Activated CD8-positive, alpha-beta T cell treated with anti-CD3 and anti-CD28 coated beads for 36 hours (primary cell): Measurements from ENCODE around the gene SLC12A5. TPM values are rescaled to one million over a fixed set of nuclear protein-coding genes. Genes with fewer than 3 reads are reported as not detected.

Experiments used
- ATAC-seq: fragments of 200-7000 bp; cut with Tn5 transposase; one replicate; pipeline ENCODE4 v1.10.0; 2021; ENCODE audit warnings: mild to moderate bottlenecking, moderate library complexity
- CTCF ChIA-PET: fragments of 350-600 bp; sonication (Branson Sonifier 250); formaldehyde crosslinking; loops from one replicate; lab custom pipeline; 2021; ENCODE audit warnings: antibody characterized with exemption; lab: Charles Lee
- POLR2A ChIA-PET: fragments of 350-600 bp; sonication (Branson Sonifier 250); formaldehyde crosslinking; loops from one replicate; lab custom pipeline; 2021; ENCODE audit warnings: antibody characterized with exemption; lab: Charles Lee
- DNase-seq: peaks from one replicate; pipeline ENCODE4 v3.0.0-alpha.2; 2020
- H3K27ac Mint-ChIP-seq: one replicate; pipeline ENCODE4 v1.8.0; 2021; ENCODE audit warnings: mild to moderate bottlenecking, mixed read lengths
- H3K27me3 Mint-ChIP-seq: one replicate; pipeline ENCODE4 v1.8.0; 2021; ENCODE audit warnings: mixed read lengths
- H3K36me3 Mint-ChIP-seq: one replicate; pipeline ENCODE4 v1.8.0; 2021; ENCODE audit warnings: low read depth, mixed read lengths
- H3K4me1 Mint-ChIP-seq: one replicate; pipeline ENCODE4 v1.8.0; 2021; ENCODE audit warnings: low read depth, mixed read lengths
- H3K4me3 Mint-ChIP-seq: one replicate; pipeline ENCODE4 v1.8.0; 2021; ENCODE audit warnings: mild to moderate bottlenecking, moderate library complexity, mixed read lengths
- H3K9me3 Mint-ChIP-seq: one replicate; pipeline ENCODE4 v1.8.0; 2021; ENCODE audit warnings: mixed read lengths
- CTCF ChIP-seq: fragments of 200-600 bp; IDR thresholded peaks from one replicate; pipeline ENCODE4 v1.8.0; 2022; ENCODE audit warnings: antibody characterized with exemption, mild to moderate bottlenecking
- intact Hi-C: fragments of 100-400 bp; cut with micrococcal nuclease; formaldehyde crosslinking; loops from one replicate; pipeline ENCODE4 v1.10.0; 2022
- total RNA-seq, 2 experiments: library from RNA; stranded (reverse); gene quantifications; one replicate each; pipeline ENCODE4 v1.2.3, GENCODE V29; 2021

The SLC12A5 gene
- total RNA-seq, 2 experiments from 2014 or later: 0.43 TPM; not detected in 1

- CTCF ChIA-PET: interaction anchor here (0.7 to 1.8 kb wide), 2 partner anchors 51 to 131 kb away, joined by 3 to 7 read pairs; no protein-coding TSS in a partner anchor
- no peak for ATAC-seq
- no peak for TF ChIP-seq CTCF
- Mint-ChIP-seq H3K36me3 (peaks cover 80% of the 10 kb centered on the region), H3K27ac (no peak overlapping the region), H3K9me3 (no peaks in the 10 kb centered on the region), H3K4me1 (peaks cover 44% of the 10 kb centered on the region), H3K27me3 (no peaks in the 10 kb centered on the region), H3K4me3 (no peak overlapping the region)
- intact Hi-C loops: no loop called here
- POLR2A ChIA-PET: no interaction called here
- DNase-seq: no peak
Measured at GRCh38 chr20:46065006-46065405, 36.0 kb downstream of the SLC12A5 start.

GRCh38 chr20:46065691-46066090 is 36.7 kb downstream of the SLC12A5 start:
- intact Hi-C loops: no loop called here
- CTCF ChIA-PET: interaction anchor here (0.7 to 1.7 kb wide), 2 partner anchors 79 to 132 kb away, joined by 3 to 4 read pairs; no protein-coding TSS in a partner anchor
- DNase-seq (no peak), ATAC-seq (no peak)
- POLR2A ChIA-PET: no interaction called here
- Mint-ChIP-seq H3K4me3 (no peak overlapping the region), H3K27me3 (no peaks in the 10 kb centered on the region), H3K27ac (no peak overlapping the region), H3K9me3 (no peaks in the 10 kb centered on the region), H3K4me1 (peaks cover 38% of the 10 kb centered on the region), H3K36me3 (peaks cover 74% of the 10 kb centered on the region)
- TF ChIP-seq CTCF: no peak

- Mint-ChIP-seq H3K4me3 (no peak overlapping the region), H3K9me3 (no peaks in the 10 kb centered on the region), H3K4me1 (no peaks in the 10 kb centered on the region), H3K36me3 (peaks cover 35% of the 10 kb centered on the region), H3K27ac (no peak overlapping the region), H3K27me3 (no peaks in the 10 kb centered on the region)
- no peak for TF ChIP-seq CTCF
- intact Hi-C loops: no loop called here
- ChIA-PET POLR2A (interaction anchor here (0.6 kb wide), 1 partner anchor 18 kb away, joined by 4 read pairs; no protein-coding TSS in a partner anchor), CTCF (interaction anchor here (2.4 kb wide), 1 partner anchor 56 kb away, joined by 9 read pairs; no protein-coding TSS in a partner anchor)
- no peak for DNase-seq
- ATAC-seq: no peak
Measured at GRCh38 chr20:46070215-46070900, 41.3 kb downstream of the SLC12A5 start.

- no peak for TF ChIP-seq CTCF
- Mint-ChIP-seq H3K4me1 (no peaks in the 10 kb centered on the region), H3K27me3 (no peaks in the 10 kb centered on the region), H3K4me3 (no peak overlapping the region), H3K36me3 (peaks cover 24% of the 10 kb centered on the region), H3K9me3 (no peaks in the 10 kb centered on the region), H3K27ac (no peak overlapping the region)
- DNase-seq (no peak), ATAC-seq (no peak)
- POLR2A ChIA-PET: interaction anchor here (1.4 kb wide), 1 partner anchor 99 kb away, joined by 3 read pairs; the partner anchor contains the start of gene ZNF335
- intact Hi-C loops: no loop called here
- CTCF ChIA-PET: interaction anchor here (2.4 kb wide), 1 partner anchor 57 kb away, joined by 9 read pairs; no protein-coding TSS in a partner anchor
Measured at GRCh38 chr20:46071573-46071972, 42.6 kb downstream of the SLC12A5 start.

- H3K36me3 Mint-ChIP-seq: peaks cover 18% of the 10 kb centered on the region
Measured at GRCh38 chr20:46073024-46073423, 44.0 kb downstream of the SLC12A5 start.

More at GRCh38 chr20:46073024-46073423, 44.0 kb downstream of the SLC12A5 start:
- no peak for DNase-seq
- intact Hi-C loops: no loop called here
- no peak overlapping the region for H3K27ac Mint-ChIP-seq
- no peaks in the 10 kb centered on the region for H3K4me1 Mint-ChIP-seq
- H3K4me3 Mint-ChIP-seq: no peak overlapping the region
- POLR2A ChIA-PET: interaction anchor here (1.4 kb wide), 1 partner anchor 101 kb away, joined by 3 read pairs; the partner anchor contains the start of gene ZNF335
- TF ChIP-seq CTCF: no peak
- no peak for ATAC-seq
- H3K27me3 Mint-ChIP-seq: no peaks in the 10 kb centered on the region
- no peaks in the 10 kb centered on the region for H3K9me3 Mint-ChIP-seq
- CTCF ChIA-PET: interaction anchor here (1.1 kb wide), 1 partner anchor 12 kb away, joined by 3 read pairs; no protein-coding TSS in a partner anchor
